Psoas muscle (tissue), 8 donors: Measurements from ENCODE around the gene BCAS1. TPM values are rescaled to one million over a fixed set of nuclear protein-coding genes. Genes with fewer than 3 reads are reported as not detected.
"Not testable (repeated sequence)": the region's sequence is repeated elsewhere in the genome, so short reads cannot be mapped to it uniquely, and the experiment has no call there.

Experiments
- ATAC-seq, 4 donors: fragments of 200-7000 bp; cut with Tn5 transposase; one replicate each; pipeline ENCODE4 v1.9.1; 2020; ENCODE audit warnings: moderate library complexity in 3 of 4, mild to moderate bottlenecking in 2 of 4
- DNase-seq, 2 donors: peaks; one replicate each; pipeline ENCODE4 v3.0.0-alpha.2; 2020
- H3K27ac ChIP-seq: fragments of 200-600 bp; one replicate; pipeline ENCODE4 v1.8.0; 2022
- H3K27me3 ChIP-seq, 3 donors: fragments of 200-600 bp in 1 of 3; one replicate each; pipeline versions ENCODE4 v1.6.1 to v1.8.0; 2013 to 2022; ENCODE audit warnings: low read length in 2 of 3, mild to moderate bottlenecking in 2 of 3, moderate library complexity in 1 of 3; ENCODE audit not compliant: insufficient read depth in 3 of 3
- H3K36me3 ChIP-seq, 2 donors: fragments of 200-600 bp in 1 of 2; one replicate each; pipeline versions ENCODE4 v1.6.1 to v1.8.0; 2013 to 2022; ENCODE audit warnings: low read depth in 1 of 2, mild to moderate bottlenecking in 1 of 2, moderate library complexity in 1 of 2; ENCODE audit not compliant: insufficient read depth in 1 of 2
- H3K4me1 ChIP-seq: fragments of 200-600 bp; one replicate; pipeline ENCODE4 v1.8.0; 2022
- H3K4me3 ChIP-seq: fragments of 200-600 bp; one replicate; pipeline ENCODE4 v1.8.0; 2022; ENCODE audit warnings: mild to moderate bottlenecking
- H3K9me3 ChIP-seq: fragments of 200-600 bp; one replicate; pipeline ENCODE4 v1.8.0; 2022
- WGBS, 3 donors: extraction: QIAGEN DNeasy Blood & Tissue Kit; methylation state at CpG; one replicate each; pipeline versions ENCODE4 v1.1.6 to v1.1.7; 2013; 5-methylcytosine and 5-hydroxymethylcytosine counted together
- intact Hi-C, 2 donors: fragments of 100-400 bp; cut with DNase I; formaldehyde crosslinking; loops; one replicate each; pipeline versions ENCODE4 v1.11.0 to v1.14.2; 2022
- polyA plus RNA-seq, 3 donors: library from polyadenylated mRNA; stranded (reverse); fragments of 200-250 nt; gene quantifications; one replicate each; pipeline ENCODE4 v1.2.3, GENCODE V29; 2013
- total RNA-seq, 4 donors: library from RNA; stranded (reverse); fragmentation: NEBNext Ultra II Directional in 2 of 4; extraction: Animal tissue kit (Norgen Biotek cat#: 25700) in 2 of 4; gene quantifications; one replicate each; pipeline versions ENCODE4 v1.2.1 to v1.2.4, GENCODE V29; 2021 to 2023
- TF ChIP-seq, protein P1 (sequence below): fragments of 200-600 bp; IDR thresholded peaks from one replicate; pipeline ENCODE4 v1.8.0; 2022; ENCODE audit warnings: antibody characterized with exemption
- donor health status: healthy with polysubstance abuse.
- donor health status: DM: no; HTN: no; CAD: no; lungs with moderate emphysema.
- donor health status: Bipolar disorder and iron deficiency.
- donor health status: healthy.
- donor health status: DM: yes; HTN: yes; CAD: no.
- donor health status: DM: no; HTN: no; CAD: no.
- donor health status: DM: no; HTN: no; CAD: no.
- donor health status: DM: yes; HTN: yes; CAD: no.

Gene BCAS1
- total and polyA plus RNA-seq, 7 donors = 0.01 to 0.26 (median 0.16) TPM; not detected in 2

DNA sequence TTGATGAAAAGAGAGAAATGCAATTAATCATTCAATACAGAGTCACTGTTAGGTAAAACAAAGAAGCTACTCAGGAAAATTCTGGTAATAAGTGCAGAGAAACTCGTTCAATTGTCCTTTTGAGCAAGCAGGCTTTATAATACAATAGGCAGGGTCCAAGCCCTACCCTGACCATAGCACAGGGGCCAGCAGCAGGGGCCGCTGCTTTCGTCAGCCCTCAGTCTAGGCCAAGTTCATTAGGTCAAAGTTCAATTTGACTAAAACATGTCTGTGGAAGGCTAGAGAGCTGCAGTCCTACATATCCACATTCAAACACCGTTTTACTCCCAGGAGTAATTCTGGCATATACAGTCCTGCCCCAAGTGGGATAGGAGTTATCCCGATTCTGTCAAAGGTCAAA lies 94.6 kb downstream of the BCAS1 start:
- H3K27me3 ChIP-seq = no peaks in the 10 kb centered on the region
- no peak overlapping the region for H3K4me3 ChIP-seq
- WGBS, 3 donors = 71 to 78% (median 77%) methylated on average over 5 of the region's 5 CpGs
- no peak for DNase-seq
- no peaks in the 10 kb centered on the region for H3K4me1 ChIP-seq
- no peaks in the 10 kb centered on the region for H3K9me3 ChIP-seq
- TF ChIP-seq, protein P1, sequence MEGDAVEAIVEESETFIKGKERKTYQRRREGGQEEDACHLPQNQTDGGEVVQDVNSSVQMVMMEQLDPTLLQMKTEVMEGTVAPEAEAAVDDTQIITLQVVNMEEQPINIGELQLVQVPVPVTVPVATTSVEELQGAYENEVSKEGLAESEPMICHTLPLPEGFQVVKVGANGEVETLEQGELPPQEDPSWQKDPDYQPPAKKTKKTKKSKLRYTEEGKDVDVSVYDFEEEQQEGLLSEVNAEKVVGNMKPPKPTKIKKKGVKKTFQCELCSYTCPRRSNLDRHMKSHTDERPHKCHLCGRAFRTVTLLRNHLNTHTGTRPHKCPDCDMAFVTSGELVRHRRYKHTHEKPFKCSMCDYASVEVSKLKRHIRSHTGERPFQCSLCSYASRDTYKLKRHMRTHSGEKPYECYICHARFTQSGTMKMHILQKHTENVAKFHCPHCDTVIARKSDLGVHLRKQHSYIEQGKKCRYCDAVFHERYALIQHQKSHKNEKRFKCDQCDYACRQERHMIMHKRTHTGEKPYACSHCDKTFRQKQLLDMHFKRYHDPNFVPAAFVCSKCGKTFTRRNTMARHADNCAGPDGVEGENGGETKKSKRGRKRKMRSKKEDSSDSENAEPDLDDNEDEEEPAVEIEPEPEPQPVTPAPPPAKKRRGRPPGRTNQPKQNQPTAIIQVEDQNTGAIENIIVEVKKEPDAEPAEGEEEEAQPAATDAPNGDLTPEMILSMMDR = no peak
- H3K36me3 ChIP-seq = no peaks in the 10 kb centered on the region
- no peak overlapping the region for H3K27ac ChIP-seq
- intact Hi-C loops = no loop called here
- ATAC-seq = no peak

DNA sequence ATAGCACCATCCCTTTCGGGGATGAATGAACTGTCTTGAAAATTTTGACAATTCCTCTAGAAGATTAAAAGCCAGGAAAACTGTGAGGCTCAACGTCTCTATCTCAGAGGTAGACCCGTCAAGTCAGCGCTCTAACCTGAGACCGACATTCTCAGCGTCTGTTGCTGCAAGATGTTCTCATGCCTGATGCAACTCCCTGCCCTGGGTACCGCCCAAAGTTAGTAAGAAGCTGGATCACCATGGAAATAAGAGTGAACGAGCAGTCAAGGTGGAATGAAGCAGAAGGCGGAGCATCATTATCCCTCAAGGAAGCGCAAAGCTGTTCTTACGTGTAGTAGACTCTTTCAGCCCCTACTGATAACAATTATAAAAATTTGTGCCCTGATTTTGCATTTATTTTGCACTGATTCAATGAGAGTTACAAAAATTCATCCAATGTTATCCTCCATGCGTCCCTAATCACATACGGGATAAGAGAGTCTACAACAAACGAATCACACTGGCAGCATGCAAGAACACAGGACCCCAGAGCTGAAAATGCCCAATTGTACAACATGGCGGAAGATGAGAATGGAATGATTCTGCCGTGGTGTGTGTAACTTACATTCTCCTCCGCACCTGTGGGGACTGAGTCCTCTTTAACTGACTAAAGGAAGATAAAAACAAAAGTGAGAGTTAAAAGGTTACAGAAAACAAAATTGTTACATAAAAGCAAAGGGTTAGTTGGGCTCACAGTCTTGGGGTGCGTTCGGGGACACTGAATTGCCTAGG lies 95.4 kb downstream of the BCAS1 start:
- H3K36me3 ChIP-seq = no peaks in the 10 kb centered on the region
- H3K4me3 ChIP-seq = no peak overlapping the region
- 88 to 89% (median 89%) methylated on average over 19 of the region's 19 CpGs for WGBS, 3 donors
- H3K27ac ChIP-seq = no peak overlapping the region
- no peaks in the 10 kb centered on the region for H3K4me1 ChIP-seq
- H3K27me3 ChIP-seq = no peaks in the 10 kb centered on the region
- DNase-seq (no peak), ATAC-seq (no peak)
- H3K9me3 ChIP-seq = no peaks in the 10 kb centered on the region
- intact Hi-C loops = no loop called here
- TF ChIP-seq, protein P1 = no peak

DNA sequence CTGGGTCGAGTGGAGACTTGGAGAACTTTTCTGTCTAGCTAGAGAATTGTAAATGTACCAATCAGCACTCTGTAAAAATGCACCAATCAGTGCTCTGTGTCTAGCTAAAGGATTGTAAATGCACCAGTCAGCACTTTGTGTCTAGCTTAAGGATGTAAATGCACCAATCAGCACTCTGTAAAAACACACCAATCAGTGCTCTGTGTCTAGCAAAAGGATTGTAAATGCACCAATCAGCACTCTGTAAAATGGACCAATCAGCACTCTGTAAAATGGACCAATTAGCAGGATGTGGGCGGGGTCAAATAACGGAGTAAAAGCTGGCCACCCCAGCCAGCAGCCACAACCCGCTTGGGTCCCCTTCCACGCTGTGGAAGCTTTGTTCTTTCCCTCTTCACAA lies 96.5 kb downstream of the BCAS1 start:
- 79 to 84% (median 81%) methylated on average over 5 of the region's 5 CpGs for WGBS, 3 donors

DNA sequence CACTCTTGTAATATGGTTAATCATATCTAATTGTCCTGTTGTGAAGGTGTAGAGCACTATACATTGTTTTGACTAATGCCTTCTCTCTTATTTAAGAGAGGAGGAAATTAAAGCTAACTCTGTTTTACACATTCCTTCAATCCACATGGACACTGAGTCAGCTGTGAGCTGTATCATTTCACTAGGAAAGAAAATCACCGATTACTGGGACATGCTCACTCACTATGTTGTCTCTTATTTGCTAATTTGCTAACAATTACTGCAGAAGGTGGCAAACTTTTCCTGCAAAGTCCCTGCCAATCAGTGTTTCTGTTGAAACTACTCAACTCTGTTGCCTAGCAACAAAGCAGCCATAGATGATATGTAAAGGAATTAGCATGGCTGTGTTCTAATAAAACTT lies 98.2 kb downstream of the BCAS1 start:
- TF ChIP-seq, protein P1 = no peak
- H3K27ac ChIP-seq = no peak overlapping the region
- ATAC-seq = no peak
- no peaks in the 10 kb centered on the region for H3K27me3 ChIP-seq
- DNase-seq = no peak
- H3K36me3 ChIP-seq = no peaks in the 10 kb centered on the region
- intact Hi-C loops = no loop called here
- WGBS, 3 donors = 71 to 79% (median 73%) methylated on average over 1 of the region's 1 CpG
- H3K4me3 ChIP-seq = no peak overlapping the region
- H3K4me1 ChIP-seq = no peaks in the 10 kb centered on the region
- H3K9me3 ChIP-seq = no peaks in the 10 kb centered on the region

More for the DNA sequence above, 96.5 kb downstream of the BCAS1 start:
- H3K4me1 ChIP-seq, H3K27ac ChIP-seq, intact Hi-C loops, H3K36me3 ChIP-seq, DNase-seq, H3K4me3 ChIP-seq, H3K9me3 ChIP-seq, ATAC-seq, H3K27me3 ChIP-seq: not testable (repeated sequence)

DNA sequence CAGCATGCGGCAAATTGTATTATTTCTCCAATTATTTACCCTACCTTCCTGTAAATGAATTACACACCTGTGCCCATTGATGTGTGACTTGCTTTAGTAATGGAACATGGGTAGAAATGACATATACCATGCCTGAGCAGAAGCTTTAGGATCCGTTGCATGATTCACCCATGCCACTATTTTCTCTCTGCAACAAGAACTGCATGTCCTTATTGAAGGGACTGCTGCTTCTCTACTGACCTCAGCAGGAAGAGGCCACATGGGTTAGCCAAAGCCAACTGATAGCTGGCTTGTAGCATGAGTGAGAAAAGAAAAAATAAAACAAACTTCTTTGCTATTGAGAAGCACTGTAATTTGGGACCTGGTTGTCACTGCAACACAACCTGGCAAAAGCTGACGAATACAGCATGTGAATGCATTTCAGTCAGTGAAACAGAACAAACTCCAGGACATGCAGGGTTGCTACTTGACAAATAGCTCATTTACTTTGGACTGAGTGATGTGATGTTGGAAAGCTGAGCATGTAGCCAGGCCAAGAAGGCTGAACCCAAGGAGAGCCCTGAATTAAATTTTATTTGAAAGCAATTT lies 99.2 kb downstream of the BCAS1 start:
- ATAC-seq (no peak), DNase-seq (no peak)
- intact Hi-C loops = no loop called here
- TF ChIP-seq, protein P1 = no peak
- Histone ChIP-seq H3K36me3 (no peaks in the 10 kb centered on the region), H3K9me3 (no peaks in the 10 kb centered on the region), H3K27ac (no peak overlapping the region), H3K4me3 (no peak overlapping the region), H3K4me1 (no peaks in the 10 kb centered on the region), H3K27me3 (no peaks in the 10 kb centered on the region)
- 72 to 88% (median 80%) methylated on average over 3 of the region's 3 CpGs for WGBS, 3 donors
